ENCODE data around the gene ERVH48-1. TPM values are rescaled to one million over a fixed set of nuclear protein-coding genes. Genes with fewer than 3 reads are reported as not detected.
"Not testable (repeated sequence)": the region's sequence is repeated elsewhere in the genome, so short reads cannot be mapped to it uniquely, and the experiment has no call there.

ERVH48-1 gene
- total RNA-seq, 1 experiment from 2014 or later: not detected

DNA sequence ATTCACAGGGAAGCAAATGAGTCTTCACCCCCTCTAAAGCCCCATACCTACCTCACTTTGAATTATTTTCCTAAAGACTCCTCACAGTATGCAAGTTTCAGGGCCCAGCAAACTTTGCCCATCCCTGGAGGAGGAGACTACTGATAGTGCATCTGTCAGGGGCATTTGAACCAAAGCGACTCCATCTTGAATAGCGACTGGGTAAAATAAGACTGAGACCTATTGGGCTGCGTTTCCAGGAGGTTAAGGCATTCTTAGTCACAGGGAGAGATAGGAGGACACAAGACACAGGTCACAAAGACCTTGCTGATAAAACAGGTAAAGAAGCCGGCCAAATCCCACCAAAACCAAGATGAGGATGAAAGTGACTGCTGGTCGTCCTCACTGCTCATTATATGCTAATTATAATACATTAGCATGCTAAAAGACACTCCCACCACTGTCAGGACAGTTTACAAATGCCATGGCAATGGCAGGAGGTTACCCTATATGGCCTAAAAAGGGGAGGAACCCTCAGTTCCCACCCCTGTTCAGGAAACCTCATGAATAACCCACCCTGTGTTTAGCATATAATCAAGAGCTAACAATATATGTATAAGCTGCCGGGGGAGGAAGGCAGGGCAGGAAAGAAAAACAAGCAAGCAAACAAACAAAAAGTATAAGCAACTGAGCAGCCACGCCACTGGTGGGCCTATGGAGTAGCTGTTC is 45.7 kb upstream of the ERVH48-1 start:
- Histone ChIP-seq H3K9me3 (ENCODE audit: low read length) (no peaks in the 10 kb centered on the region), H3K27me3 (ENCODE audit: low read length) (no peaks in the 10 kb centered on the region), H3F3A (ENCODE audit: low read length, unreplicated experiment) (no peaks in the 10 kb centered on the region), H3K4me2 (ENCODE audit: low read length) (no peak overlapping the region), H3K4me1 (ENCODE audit: insufficient read depth, low read length) (peaks cover 11% of the 10 kb centered on the region), H3K9ac (ENCODE audit: low read length) (no peak overlapping the region), H3K9me2 (replicated peaks; ENCODE audit: low read length) (no peaks in the 10 kb centered on the region), H3K27ac (ENCODE audit: low read length) (no peak overlapping the region), H4K20me1 (ENCODE audit: low read length) (no peaks in the 10 kb centered on the region), H3K79me2 (ENCODE audit: low read length) (peaks cover 10% of the 10 kb centered on the region), H2AFZ (ENCODE audit: low read length) (no peak overlapping the region), H3K4me3 (ENCODE audit: low read length) (no peak overlapping the region), H3K36me3 (ENCODE audit: low read depth, low read length) (no peaks in the 10 kb centered on the region)
- CTCF ChIA-PET: no interaction called here
- no peak for TF ChIP-seq EZH2 (IDR thresholded peaks at IDR 0.05; ENCODE audit: low read length, unreplicated experiment)
- TF ChIP-seq EZH2phosphoT487 (IDR thresholded peaks at IDR 0.05; ENCODE audit: borderline replicate concordance, low read length): no peak
- TF ChIP-seq, protein P1, sequence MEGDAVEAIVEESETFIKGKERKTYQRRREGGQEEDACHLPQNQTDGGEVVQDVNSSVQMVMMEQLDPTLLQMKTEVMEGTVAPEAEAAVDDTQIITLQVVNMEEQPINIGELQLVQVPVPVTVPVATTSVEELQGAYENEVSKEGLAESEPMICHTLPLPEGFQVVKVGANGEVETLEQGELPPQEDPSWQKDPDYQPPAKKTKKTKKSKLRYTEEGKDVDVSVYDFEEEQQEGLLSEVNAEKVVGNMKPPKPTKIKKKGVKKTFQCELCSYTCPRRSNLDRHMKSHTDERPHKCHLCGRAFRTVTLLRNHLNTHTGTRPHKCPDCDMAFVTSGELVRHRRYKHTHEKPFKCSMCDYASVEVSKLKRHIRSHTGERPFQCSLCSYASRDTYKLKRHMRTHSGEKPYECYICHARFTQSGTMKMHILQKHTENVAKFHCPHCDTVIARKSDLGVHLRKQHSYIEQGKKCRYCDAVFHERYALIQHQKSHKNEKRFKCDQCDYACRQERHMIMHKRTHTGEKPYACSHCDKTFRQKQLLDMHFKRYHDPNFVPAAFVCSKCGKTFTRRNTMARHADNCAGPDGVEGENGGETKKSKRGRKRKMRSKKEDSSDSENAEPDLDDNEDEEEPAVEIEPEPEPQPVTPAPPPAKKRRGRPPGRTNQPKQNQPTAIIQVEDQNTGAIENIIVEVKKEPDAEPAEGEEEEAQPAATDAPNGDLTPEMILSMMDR (conservative IDR thresholded peaks at IDR 0.05; ENCODE audit: low read depth, low read length): no peak
- intact Hi-C loops (cut with micrococcal nuclease): loop anchor here (10.0 kb wide), 2 partner anchors 46 to 76 kb away; partner anchors contain the start of genes ERVH48-1 and NDUFV3
- POLR2A ChIA-PET (ENCODE audit: unreplicated experiment): no interaction called here
- no TSS peak for BruUV-seq (replicated peaks)
- DNase-seq: no peak
- no peak for ATAC-seq

DNA sequence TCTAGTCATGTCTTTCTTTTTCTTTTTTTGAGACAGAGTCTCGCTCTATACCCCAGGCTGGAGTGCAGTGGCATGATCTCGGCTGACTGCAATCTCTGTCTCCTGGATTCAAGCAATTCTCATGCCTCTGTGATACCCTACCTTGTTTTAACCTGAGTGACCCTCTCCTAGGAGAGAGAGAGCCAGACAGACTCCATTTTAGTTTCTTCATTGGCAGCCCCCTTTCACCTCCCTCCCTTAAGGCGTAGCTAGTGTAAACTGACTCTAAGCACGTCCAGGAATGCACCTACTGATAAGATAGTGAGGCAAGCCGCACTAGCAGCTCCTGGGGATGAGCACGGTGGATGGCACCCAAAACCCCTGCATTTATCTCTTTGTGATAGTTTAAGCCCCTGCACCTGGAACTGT is 43.8 kb upstream of the ERVH48-1 start:
- no peaks in the 10 kb centered on the region for H3K27me3 ChIP-seq (ENCODE audit: low read length)
- H4K20me1 ChIP-seq (ENCODE audit: low read length): no peaks in the 10 kb centered on the region
- BruUV-seq (replicated peaks): no TSS peak
- POLR2A ChIA-PET (ENCODE audit: unreplicated experiment): no interaction called here
- CTCF ChIA-PET: no interaction called here
- H3K4me1 ChIP-seq (ENCODE audit: insufficient read depth, low read length): peaks cover 8% of the 10 kb centered on the region
- H3F3A ChIP-seq (ENCODE audit: low read length, unreplicated experiment): no peaks in the 10 kb centered on the region
- no peak for TF ChIP-seq EZH2 (IDR thresholded peaks at IDR 0.05; ENCODE audit: low read length, unreplicated experiment)
- no peak for TF ChIP-seq EZH2phosphoT487 (IDR thresholded peaks at IDR 0.05; ENCODE audit: borderline replicate concordance, low read length)
- TF ChIP-seq, protein P1 (conservative IDR thresholded peaks at IDR 0.05; ENCODE audit: low read depth, low read length): no peak
- intact Hi-C loops (cut with micrococcal nuclease): no loop called here
- H3K27ac ChIP-seq (ENCODE audit: low read length): no peak overlapping the region
- H3K36me3 ChIP-seq (ENCODE audit: low read depth, low read length): no peaks in the 10 kb centered on the region
- H3K9me3 ChIP-seq (ENCODE audit: low read length): no peaks in the 10 kb centered on the region
- DNase-seq (no peak), ATAC-seq (no peak)
- H3K9me2 ChIP-seq (replicated peaks; ENCODE audit: low read length): no peaks in the 10 kb centered on the region
- H3K4me3 ChIP-seq (ENCODE audit: low read length): no peak overlapping the region
- H3K79me2 ChIP-seq (ENCODE audit: low read length): no peaks in the 10 kb centered on the region
- no peak overlapping the region for H3K4me2 ChIP-seq (ENCODE audit: low read length)
- H2AFZ ChIP-seq (ENCODE audit: low read length): no peak overlapping the region
- H3K9ac ChIP-seq (ENCODE audit: low read length): no peak overlapping the region

DNA sequence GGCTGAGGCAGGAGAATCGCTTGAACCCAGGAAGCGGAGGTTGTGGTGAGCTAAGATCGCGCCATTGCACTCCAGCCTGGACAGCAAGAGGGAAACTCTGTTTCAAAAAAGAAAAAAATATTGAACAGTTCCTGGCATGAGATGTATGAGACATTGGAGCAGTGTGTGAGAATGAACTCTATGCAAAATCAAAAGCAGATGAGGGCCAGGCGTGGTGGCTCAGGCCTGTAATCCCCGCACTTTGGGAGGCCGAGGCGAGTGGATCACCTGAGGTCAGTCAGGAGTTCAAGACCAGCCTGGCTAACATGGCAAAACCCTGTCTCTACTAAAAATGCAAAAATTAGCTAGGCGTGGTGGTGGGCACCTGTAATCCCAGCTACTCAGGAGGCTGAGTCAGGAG is 42.2 kb upstream of the ERVH48-1 start:
- H3K27me3 ChIP-seq (ENCODE audit: low read length); intact Hi-C loops (cut with micrococcal nuclease); DNase-seq; H2AFZ ChIP-seq (ENCODE audit: low read length); H3K4me1 ChIP-seq (ENCODE audit: insufficient read depth, low read length); CTCF ChIA-PET; H3K36me3 ChIP-seq (ENCODE audit: low read depth, low read length); H3F3A ChIP-seq (ENCODE audit: low read length, unreplicated experiment); H3K4me3 ChIP-seq (ENCODE audit: low read length); H3K79me2 ChIP-seq (ENCODE audit: low read length); H4K20me1 ChIP-seq (ENCODE audit: low read length); H3K27ac ChIP-seq (ENCODE audit: low read length); H3K9ac ChIP-seq (ENCODE audit: low read length); ATAC-seq; POLR2A ChIA-PET (ENCODE audit: unreplicated experiment); H3K9me3 ChIP-seq (ENCODE audit: low read length); BruUV-seq (replicated peaks); H3K4me2 ChIP-seq (ENCODE audit: low read length); H3K9me2 ChIP-seq (replicated peaks; ENCODE audit: low read length): not testable (repeated sequence)
